Neural progenitor cell (in vitro differentiated cells): ENCODE results near the gene BUD13. TPM values are rescaled to one million over a fixed set of nuclear protein-coding genes. Genes with fewer than 3 reads are reported as not detected.

Experiments
- DNase-seq: peaks from one replicate; pipeline ENCODE4 v3.0.0-alpha.2; 2016; ENCODE audit warnings: low spot score
- H2AFZ ChIP-seq: fragments of 200-600 bp; sonication (generic); replicated peaks from 2 replicates; pipeline ENCODE4 v1.6.1; 2016; ENCODE audit warnings: antibody characterized with exemption
- H3F3A ChIP-seq: fragments of 200-600 bp; sonication (generic); 2 replicates; pipeline ENCODE4 v1.6.1; 2016; ENCODE audit warnings: antibody characterized with exemption, low read depth
- H3K27ac ChIP-seq: fragments of 200-600 bp; sonication (generic); 2 replicates; pipeline ENCODE4 v1.5.1; 2016; ENCODE audit warnings: mild to moderate bottlenecking
- H3K27me3 ChIP-seq: fragments of 200-600 bp; sonication (generic); 2 replicates; pipeline ENCODE4 v1.6.1; 2016; ENCODE audit warnings: mild to moderate bottlenecking, moderate library complexity
- H3K36me3 ChIP-seq: fragments of 200-600 bp; sonication (generic); 2 replicates; pipeline ENCODE4 v1.5.1; 2016
- H3K4me1 ChIP-seq: fragments of 200-600 bp; sonication (generic); 2 replicates; pipeline ENCODE4 v1.6.1; 2016; ENCODE audit warnings: mixed run types
- H3K4me2 ChIP-seq: fragments of 200-600 bp; sonication (generic); 2 replicates; pipeline ENCODE4 v1.6.1; 2016
- H3K4me3 ChIP-seq: fragments of 200-600 bp; sonication (generic); 2 replicates; pipeline ENCODE4 v1.5.1; 2016
- H3K79me2 ChIP-seq: fragments of 200-600 bp; sonication (generic); 2 replicates; pipeline ENCODE4 v1.6.1; 2016; ENCODE audit warnings: low read depth
- H3K9ac ChIP-seq: fragments of 200-600 bp; sonication (generic); 2 replicates; pipeline ENCODE4 v1.6.1; 2016
- H3K9me3 ChIP-seq: fragments of 200-600 bp; sonication (generic); 2 replicates; pipeline ENCODE4 v1.5.1; 2016; ENCODE audit warnings: low read depth
- H4K20me1 ChIP-seq: fragments of 200-600 bp; sonication (generic); 2 replicates; pipeline ENCODE4 v1.6.1; 2016; ENCODE audit warnings: low read depth
- H3K27ac Mint-ChIP-seq: 3 replicates; pipeline ENCODE4 v1.8.0; 2021; ENCODE audit warnings: mixed read lengths
- H3K27me3 Mint-ChIP-seq: 2 replicates; pipeline ENCODE4 v1.8.0; 2022; ENCODE audit warnings: low read depth, mild to moderate bottlenecking, inconsistent platforms, moderate library complexity, mixed read lengths; ENCODE audit not compliant: insufficient read depth
- H3K36me3 Mint-ChIP-seq: 3 replicates; pipeline ENCODE4 v1.8.0; 2021; ENCODE audit warnings: mixed read lengths
- H3K4me1 Mint-ChIP-seq: 3 replicates; pipeline ENCODE4 v1.8.0; 2021; ENCODE audit warnings: mixed read lengths
- H3K4me3 Mint-ChIP-seq: 3 replicates; pipeline ENCODE4 v1.8.0; 2021; ENCODE audit warnings: mild to moderate bottlenecking, moderate library complexity, mixed read lengths
- H3K9me3 Mint-ChIP-seq: 3 replicates; pipeline ENCODE4 v1.8.0; 2020; ENCODE audit warnings: mixed read lengths
- CTCF ChIP-seq: fragments of 200-600 bp; sonication (generic); IDR thresholded peaks from 2 replicates; pipeline ENCODE4 v1.5.1; 2017; ENCODE audit warnings: antibody characterized with exemption, mild to moderate bottlenecking
- EZH2 ChIP-seq: fragments of 200-600 bp; sonication (generic); IDR thresholded peaks from 2 replicates; pipeline ENCODE4 v1.6.1; 2017; ENCODE audit warnings: antibody characterized with exemption, mild to moderate bottlenecking, moderate library complexity
- EZH2phosphoT487 ChIP-seq: fragments of 200-600 bp; sonication (generic); IDR thresholded peaks from 2 replicates; pipeline ENCODE4 v1.6.1; 2017; ENCODE audit warnings: antibody characterized with exemption
- total RNA-seq: library from RNA; depleted of rRNA; stranded (reverse); fragments of >200 nt; gene quantifications from 2 replicates; pipeline ENCODE4 v1.2.3, GENCODE V29; 2015; ENCODE audit warnings: low replicate concordance

The BUD13 gene
- total RNA-seq, result 31.5 and 33.8 TPM in 2 replicates

GRCh38 chr11:116772443-116773202 is at the start of gene BUD13:
BUD13 (minus strand) TSS chr11:116772987; CDS start chr11:116772964, 23 bp downstream.
- peak within 1 kb of the TSS; percentile 74 for H3K27ac Mint-ChIP-seq
- H3K4me2 ChIP-seq, result peak within 1 kb of the TSS; percentile 83
- peak within 1 kb of the TSS; percentile 95 for H3K4me3 Mint-ChIP-seq

GRCh38 chr11:116822575-116822974 is 49.8 kb upstream of the BUD13 start:
- Mint-ChIP-seq H3K9me3 (no peaks in the 10 kb centered on the region), H3K4me1 (peaks cover 10% of the 10 kb centered on the region), H3K4me3 (no peak overlapping the region), H3K36me3 (no peaks in the 10 kb centered on the region), H3K27ac (no peak overlapping the region), H3K27me3 (peaks cover 2% of the 10 kb centered on the region)
- Histone ChIP-seq H3K27ac (no peak overlapping the region), H4K20me1 (no peaks in the 10 kb centered on the region), H3K79me2 (no peaks in the 10 kb centered on the region), H3K4me3 (no peak overlapping the region), H3K27me3 (no peaks in the 10 kb centered on the region), H3K36me3 (no peaks in the 10 kb centered on the region), H3K9ac (no peak overlapping the region), H3K9me3 (no peaks in the 10 kb centered on the region), H2AFZ (no peak overlapping the region), H3K4me1 (peaks cover 5% of the 10 kb centered on the region), H3K4me2 (no peak overlapping the region), H3F3A (peaks cover 3% of the 10 kb centered on the region)
- DNase-seq, result no peak
- TF ChIP-seq EZH2phosphoT487 (no peak), EZH2 (no peak), CTCF (no peak)

More at GRCh38 chr11:116772443-116773202, at the start of gene BUD13:
- peak within 1 kb of the TSS; percentile 91 for H3K27ac ChIP-seq
- no peaks in the 10 kb centered on the region for H3K27me3 ChIP-seq
- H4K20me1 ChIP-seq, result peaks cover 13% of the 10 kb centered on the region
- peak within 1 kb of the TSS; percentile 82 for H3K9ac ChIP-seq
- TF ChIP-seq EZH2phosphoT487 (no peak), EZH2 (no peak), CTCF (no peak)
- no peaks in the 10 kb centered on the region for H3K9me3 ChIP-seq
- H2AFZ ChIP-seq, result peak within 1 kb of the TSS; percentile 99
- H3K79me2 ChIP-seq, result peaks cover 45% of the 10 kb centered on the region
- H3K9me3 Mint-ChIP-seq, result no peaks in the 10 kb centered on the region
- peaks cover 28% of the 10 kb centered on the region for H3K4me1 Mint-ChIP-seq
- H3F3A ChIP-seq, result peaks cover 39% of the 10 kb centered on the region
- peak; percentile 94 for DNase-seq
- H3K36me3 Mint-ChIP-seq, result peaks cover 8% of the 10 kb centered on the region
- peaks cover 8% of the 10 kb centered on the region for H3K36me3 ChIP-seq
- peaks cover 23% of the 10 kb centered on the region for H3K4me1 ChIP-seq
- no peaks in the 10 kb centered on the region for H3K27me3 Mint-ChIP-seq
- H3K4me3 ChIP-seq, result peak within 1 kb of the TSS; percentile 98

GRCh38 chr11:116821050-116821918 is 48.5 kb upstream of the BUD13 start:
- H3K79me2 ChIP-seq, result no peaks in the 10 kb centered on the region
- no peaks in the 10 kb centered on the region for H3K9me3 Mint-ChIP-seq
- H3K4me1 ChIP-seq, result peaks cover 5% of the 10 kb centered on the region
- no peak overlapping the region for H3K4me2 ChIP-seq
- no peak for DNase-seq
- no peak overlapping the region for H3K4me3 ChIP-seq
- no peaks in the 10 kb centered on the region for H3K27me3 ChIP-seq
- no peak overlapping the region for H3K4me3 Mint-ChIP-seq
- H3K36me3 Mint-ChIP-seq, result no peaks in the 10 kb centered on the region
- no peaks in the 10 kb centered on the region for H4K20me1 ChIP-seq
- no peaks in the 10 kb centered on the region for H3K36me3 ChIP-seq
- no peaks in the 10 kb centered on the region for H3K9me3 ChIP-seq
- H3K27ac ChIP-seq, result no peak overlapping the region
- TF ChIP-seq CTCF, result no peak
- TF ChIP-seq EZH2phosphoT487, result no peak
- TF ChIP-seq EZH2, result no peak
- no peak overlapping the region for H3K9ac ChIP-seq
- H3K27me3 Mint-ChIP-seq, result peaks cover 2% of the 10 kb centered on the region
- H3F3A ChIP-seq, result peaks cover 3% of the 10 kb centered on the region
- H3K27ac Mint-ChIP-seq, result no peak overlapping the region
- H3K4me1 Mint-ChIP-seq, result peaks cover 2% of the 10 kb centered on the region
- no peak overlapping the region for H2AFZ ChIP-seq
